ENCODE results near the gene MYOCOS.

GRCh38 chr1:171637928-171638576 lies 16.0 kb downstream of the MYOCOS start:
- TF ChIP-seq, protein P1, sequence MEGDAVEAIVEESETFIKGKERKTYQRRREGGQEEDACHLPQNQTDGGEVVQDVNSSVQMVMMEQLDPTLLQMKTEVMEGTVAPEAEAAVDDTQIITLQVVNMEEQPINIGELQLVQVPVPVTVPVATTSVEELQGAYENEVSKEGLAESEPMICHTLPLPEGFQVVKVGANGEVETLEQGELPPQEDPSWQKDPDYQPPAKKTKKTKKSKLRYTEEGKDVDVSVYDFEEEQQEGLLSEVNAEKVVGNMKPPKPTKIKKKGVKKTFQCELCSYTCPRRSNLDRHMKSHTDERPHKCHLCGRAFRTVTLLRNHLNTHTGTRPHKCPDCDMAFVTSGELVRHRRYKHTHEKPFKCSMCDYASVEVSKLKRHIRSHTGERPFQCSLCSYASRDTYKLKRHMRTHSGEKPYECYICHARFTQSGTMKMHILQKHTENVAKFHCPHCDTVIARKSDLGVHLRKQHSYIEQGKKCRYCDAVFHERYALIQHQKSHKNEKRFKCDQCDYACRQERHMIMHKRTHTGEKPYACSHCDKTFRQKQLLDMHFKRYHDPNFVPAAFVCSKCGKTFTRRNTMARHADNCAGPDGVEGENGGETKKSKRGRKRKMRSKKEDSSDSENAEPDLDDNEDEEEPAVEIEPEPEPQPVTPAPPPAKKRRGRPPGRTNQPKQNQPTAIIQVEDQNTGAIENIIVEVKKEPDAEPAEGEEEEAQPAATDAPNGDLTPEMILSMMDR (conservative IDR thresholded peaks at IDR 0.05): no peak
- TF ChIP-seq EZH2 (IDR thresholded peaks at IDR 0.05; ENCODE audit: low read depth): no peak

Measured in PC-9 (cell line).